SU-DHL-6 (cell line): Measurements from ENCODE around the gene SCO1.
"Not testable (repeated sequence)": the region's sequence is repeated elsewhere in the genome, so short reads cannot be mapped to it uniquely, and the experiment has no call there.

ENCODE experiments used
- H2AFZ ChIP-seq: fragments of 200-600 bp; sonication (generic); 2 replicates; pipeline ENCODE4 v1.6.1; 2014; ENCODE audit warnings: low read depth, mild to moderate bottlenecking, moderate library complexity, mixed read lengths, antibody characterized with exemption, low read length; ENCODE audit not compliant: severe bottlenecking
- H3F3A ChIP-seq: fragments of 200-600 bp; shearing (Covaris generic); 2 replicates; pipeline ENCODE4 v1.6.0; 2016; ENCODE audit warnings: antibody characterized with exemption, mild to moderate bottlenecking; ENCODE audit not compliant: insufficient read depth
- H3K27ac ChIP-seq: fragments of 200-600 bp; sonication (generic); 2 replicates; pipeline ENCODE4 v1.5.1; 2016; ENCODE audit warnings: low read depth, mild to moderate bottlenecking, low read length, moderate library complexity, mixed read lengths
- H3K27me3 ChIP-seq: fragments of 200-600 bp; sonication (generic), shearing (Covaris generic); 2 replicates; pipeline ENCODE4 v1.6.0; 2014; ENCODE audit warnings: mild to moderate bottlenecking, low read length
- H3K36me3 ChIP-seq: fragments of 200-600 bp; sonication (generic); 2 replicates; pipeline ENCODE4 v1.6.1; 2014; ENCODE audit warnings: mild to moderate bottlenecking, low read length, mixed read lengths
- H3K4me2 ChIP-seq: fragments of 300-600, 200-600 bp; shearing (Covaris generic), sonication (generic); 2 replicates; pipeline ENCODE4 v1.6.0; 2014; ENCODE audit warnings: low read length, low read depth, mild to moderate bottlenecking; ENCODE audit not compliant: poor library complexity, severe bottlenecking
- H3K4me3 ChIP-seq: fragments of 200-600 bp; sonication (generic); 2 replicates; pipeline ENCODE4 v1.5.1; 2014; ENCODE audit warnings: antibody characterized with exemption, low read length, mild to moderate bottlenecking, mixed read lengths; ENCODE audit not compliant: insufficient read depth, poor library complexity, severe bottlenecking
- H3K79me2 ChIP-seq: fragments of 200-600 bp; sonication (generic); 2 replicates; pipeline ENCODE4 v1.6.1; 2014; ENCODE audit warnings: mild to moderate bottlenecking, low read length, moderate library complexity; ENCODE audit not compliant: insufficient read depth
- H3K9ac ChIP-seq: fragments of 200-600 bp; sonication (generic); 2 replicates; pipeline ENCODE4 v1.7.0; 2014; ENCODE audit warnings: mild to moderate bottlenecking, low read length
- H3K9me2 ChIP-seq: fragments of 200-600 bp; sonication (generic); replicated peaks from 2 replicates; pipeline ENCODE4 v1.6.1; 2014; ENCODE audit warnings: low read length; ENCODE audit not compliant: insufficient read depth
- H3K9me3 ChIP-seq: fragments of 200-600 bp; sonication (generic); 2 replicates; pipeline ENCODE4 v1.6.1; 2014; ENCODE audit warnings: low read length, mixed read lengths; ENCODE audit not compliant: insufficient read depth
- H4K20me1 ChIP-seq: fragments of 200-600 bp; sonication (generic); 2 replicates; pipeline ENCODE4 v1.6.1; 2014; ENCODE audit warnings: low read depth, mild to moderate bottlenecking, antibody characterized with exemption, low read length, moderate library complexity, mixed read lengths
- EZH2phosphoT487 ChIP-seq: fragments of 200-600 bp; sonication (generic), shearing (Covaris generic); conservative IDR thresholded peaks from 2 replicates; pipeline ENCODE4 v1.6.1; 2018; ENCODE audit warnings: mild to moderate bottlenecking, antibody characterized with exemption, low read length, moderate library complexity, mixed read lengths
- TF ChIP-seq, protein P1 (sequence below): fragments of 200-600 bp; sonication (generic); IDR thresholded peaks from one replicate; pipeline ENCODE4 v1.5.1; 2017; ENCODE audit warnings: antibody characterized with exemption, mild to moderate bottlenecking, low read length, moderate library complexity; ENCODE audit not compliant: insufficient read depth, poor library complexity, severe bottlenecking

SCO1 gene

DNA sequence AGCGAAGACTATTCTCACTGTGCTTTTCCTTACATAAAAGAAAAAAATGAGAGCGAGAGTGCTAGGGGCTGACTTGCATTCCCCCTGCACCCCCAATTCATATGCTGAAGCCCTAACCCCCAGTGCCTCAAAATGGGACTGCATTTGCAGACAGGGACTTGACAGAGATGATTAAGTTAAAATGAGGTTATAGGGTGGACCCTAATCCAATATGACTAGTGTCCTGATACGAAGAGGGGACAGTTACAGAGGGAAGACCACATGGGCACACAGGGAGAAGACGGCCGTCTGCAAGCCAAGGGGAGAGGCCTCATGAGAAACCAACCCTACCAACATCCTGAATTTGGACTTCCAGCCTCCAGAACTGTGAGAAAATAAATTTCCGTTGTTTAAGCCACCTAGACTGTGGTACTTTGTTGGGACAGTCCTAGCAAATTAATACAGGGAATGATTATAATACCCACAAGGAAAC is 34.1 kb upstream of the SCO1 start:
- H3K9me2 ChIP-seq: no peaks in the 10 kb centered on the region
- no peak overlapping the region for H3K27ac ChIP-seq
- H3K36me3 ChIP-seq: no peaks in the 10 kb centered on the region
- no peaks in the 10 kb centered on the region for H3F3A ChIP-seq
- H3K79me2 ChIP-seq: no peaks in the 10 kb centered on the region
- no peak overlapping the region for H3K4me2 ChIP-seq
- no peaks in the 10 kb centered on the region for H4K20me1 ChIP-seq
- H2AFZ ChIP-seq: no peak overlapping the region
- TF ChIP-seq, protein P1, sequence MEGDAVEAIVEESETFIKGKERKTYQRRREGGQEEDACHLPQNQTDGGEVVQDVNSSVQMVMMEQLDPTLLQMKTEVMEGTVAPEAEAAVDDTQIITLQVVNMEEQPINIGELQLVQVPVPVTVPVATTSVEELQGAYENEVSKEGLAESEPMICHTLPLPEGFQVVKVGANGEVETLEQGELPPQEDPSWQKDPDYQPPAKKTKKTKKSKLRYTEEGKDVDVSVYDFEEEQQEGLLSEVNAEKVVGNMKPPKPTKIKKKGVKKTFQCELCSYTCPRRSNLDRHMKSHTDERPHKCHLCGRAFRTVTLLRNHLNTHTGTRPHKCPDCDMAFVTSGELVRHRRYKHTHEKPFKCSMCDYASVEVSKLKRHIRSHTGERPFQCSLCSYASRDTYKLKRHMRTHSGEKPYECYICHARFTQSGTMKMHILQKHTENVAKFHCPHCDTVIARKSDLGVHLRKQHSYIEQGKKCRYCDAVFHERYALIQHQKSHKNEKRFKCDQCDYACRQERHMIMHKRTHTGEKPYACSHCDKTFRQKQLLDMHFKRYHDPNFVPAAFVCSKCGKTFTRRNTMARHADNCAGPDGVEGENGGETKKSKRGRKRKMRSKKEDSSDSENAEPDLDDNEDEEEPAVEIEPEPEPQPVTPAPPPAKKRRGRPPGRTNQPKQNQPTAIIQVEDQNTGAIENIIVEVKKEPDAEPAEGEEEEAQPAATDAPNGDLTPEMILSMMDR: no peak
- no peak for TF ChIP-seq EZH2phosphoT487
- H3K4me3 ChIP-seq: no peak overlapping the region
- no peaks in the 10 kb centered on the region for H3K9me3 ChIP-seq
- no peak overlapping the region for H3K9ac ChIP-seq
- no peaks in the 10 kb centered on the region for H3K27me3 ChIP-seq

DNA sequence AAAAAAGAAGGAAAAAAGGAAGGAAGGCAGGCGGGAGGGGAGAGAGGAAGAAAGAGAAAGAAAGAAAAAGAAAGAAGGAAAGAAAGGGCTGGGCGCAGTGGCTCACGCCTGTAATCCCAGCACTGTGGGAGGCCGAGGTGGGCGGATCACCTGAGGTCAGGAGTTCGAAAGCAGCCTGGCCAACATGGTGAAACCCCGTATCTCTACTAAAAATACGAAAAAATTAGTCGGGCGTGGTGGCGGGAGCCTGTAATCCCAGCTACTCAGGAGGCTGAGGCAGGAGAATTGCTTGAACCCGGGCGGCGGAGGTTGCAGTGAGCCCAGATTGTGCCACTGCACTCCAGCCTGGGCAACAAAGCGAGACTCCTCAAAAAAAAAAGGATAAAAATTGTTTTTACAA is 32.9 kb upstream of the SCO1 start:
- not testable (repeated sequence) for H3K4me3 ChIP-seq, H3K9ac ChIP-seq, H3K9me3 ChIP-seq, H3F3A ChIP-seq, H3K36me3 ChIP-seq, H3K79me2 ChIP-seq, H4K20me1 ChIP-seq, H3K27me3 ChIP-seq, H2AFZ ChIP-seq, H3K27ac ChIP-seq, H3K4me2 ChIP-seq, H3K9me2 ChIP-seq

GRCh38 chr17:10729334-10730193 is 32.2 kb upstream of the SCO1 start, which contains the start of gene TMEM220:
TSS of gene TMEM220 (minus strand) at chr17:10730023. CDS start at chr17:10729851, 172 bp downstream.
- H3K9ac ChIP-seq: no peak within 1 kb of the TSS
- TF ChIP-seq EZH2phosphoT487: no peak
- TF ChIP-seq, protein P1: no peak
- H4K20me1 ChIP-seq: no peaks in the 10 kb centered on the region
- no peaks in the 10 kb centered on the region for H3K9me3 ChIP-seq
- H3F3A ChIP-seq: no peaks in the 10 kb centered on the region
- no peak within 1 kb of the TSS for H2AFZ ChIP-seq
- no peak within 1 kb of the TSS for H3K4me3 ChIP-seq
- no peak within 1 kb of the TSS for H3K27ac ChIP-seq
- peak within 1 kb of the TSS; percentile 3 for H3K4me2 ChIP-seq
- H3K27me3 ChIP-seq: no peaks in the 10 kb centered on the region
- H3K36me3 ChIP-seq: no peaks in the 10 kb centered on the region
- no peaks in the 10 kb centered on the region for H3K79me2 ChIP-seq
- no peaks in the 10 kb centered on the region for H3K9me2 ChIP-seq

GRCh38 chr17:10728331-10728892 is 31.1 kb upstream of the SCO1 start:
- no peak overlapping the region for H3K9ac ChIP-seq
- no peaks in the 10 kb centered on the region for H4K20me1 ChIP-seq
- no peaks in the 10 kb centered on the region for H3K79me2 ChIP-seq
- H3K4me3 ChIP-seq: no peak overlapping the region
- H3K27me3 ChIP-seq: no peaks in the 10 kb centered on the region
- TF ChIP-seq EZH2phosphoT487: no peak
- TF ChIP-seq, protein P1: no peak
- H3K9me3 ChIP-seq: no peaks in the 10 kb centered on the region
- H2AFZ ChIP-seq: no peak overlapping the region
- no peak overlapping the region for H3K27ac ChIP-seq
- H3K4me2 ChIP-seq: no peak overlapping the region
- no peaks in the 10 kb centered on the region for H3K36me3 ChIP-seq
- H3K9me2 ChIP-seq: no peaks in the 10 kb centered on the region
- no peaks in the 10 kb centered on the region for H3F3A ChIP-seq
